Transverse colon (tissue), 4 donors: ENCODE results near the gene TBC1D8. TPM values are rescaled to one million over a fixed set of nuclear protein-coding genes. Genes with fewer than 3 reads are reported as not detected.
A peak's percentile ranks its signal among the peaks of the same experiment; 100 is the strongest.

ENCODE experiments used
- DNase-seq: peaks from one replicate; pipeline ENCODE4 v3.0.0-alpha.2; 2019
- H3K27ac ChIP-seq, 4 donors: fragments of 200-600 bp; sonication (generic); 2 replicates each; pipeline ENCODE4 v1.5.1; 2016 to 2018; ENCODE audit warnings: inconsistent platforms in 4 of 4
- H3K27me3 ChIP-seq: fragments of 200-600 bp; sonication (generic); 2 replicates; pipeline ENCODE4 v1.5.1; 2017; ENCODE audit warnings: inconsistent platforms
- H3K36me3 ChIP-seq, 4 donors: fragments of 200-600 bp; sonication (generic); 2 replicates each; pipeline ENCODE4 v1.5.1; 2017 to 2019; ENCODE audit warnings: inconsistent platforms in 4 of 4
- H3K4me1 ChIP-seq, 4 donors: fragments of 200-600 bp; sonication (generic); 2 replicates each; pipeline ENCODE4 v1.5.1; 2017 to 2020; ENCODE audit warnings: inconsistent platforms in 4 of 4
- H3K4me3 ChIP-seq, 4 donors: fragments of 200-600 bp; sonication (generic); 1 replicate in 1 of 4; 2 replicates in 3 of 4; pipeline versions ENCODE4 v1.5.1 to v1.6.1; 2017 to 2019; ENCODE audit warnings: inconsistent platforms in 4 of 4
- H3K9me3 ChIP-seq, 2 donors: fragments of 200-600 bp; sonication (generic); 2 replicates each; pipeline ENCODE4 v1.5.1; 2017 to 2019; ENCODE audit warnings: inconsistent platforms in 2 of 2
- EP300 ChIP-seq: sonication (generic); formaldehyde crosslinking; IDR thresholded peaks from one replicate; pipeline ENCODE4 v1.6.1; 2017; ENCODE audit warnings: antibody characterized with exemption, low read depth
- POLR2A ChIP-seq: fragments of 450-650 bp; IDR thresholded peaks from one replicate; pipeline ENCODE4 v1.6.1; 2016; ENCODE audit warnings: antibody characterized with exemption, mild to moderate bottlenecking, moderate library complexity
- POLR2AphosphoS5 ChIP-seq, 3 donors: sonication (generic); formaldehyde crosslinking; IDR thresholded peaks; one replicate each; pipeline ENCODE4 v1.6.1; 2016; ENCODE audit warnings: antibody characterized with exemption in 3 of 3
- WGBS, 2 donors: methylation state at CpG; one replicate each; pipeline ENCODE4 v1.1.5; 2018; ENCODE audit warnings: low coverage in 1 of 2; 5-methylcytosine and 5-hydroxymethylcytosine counted together
- in situ Hi-C, 4 donors: fragments of 200-750 bp; cut with MboI; loops; one replicate each; pipeline versions ENCODE4 v1.15.0 to v1.15.1; 2017; ENCODE audit warnings: low sequenced_read_pairs in 3 of 4, low pct_ligation_motif_present in 1 of 4, low pct_unique_long_range_greater_than_20kb in 1 of 4
- intact Hi-C: fragments of 100-400 bp; cut with DNase I; formaldehyde crosslinking; loops from one replicate; pipeline ENCODE4 v1.15.1; 2023; ENCODE audit warnings: low total_unique reads
- total RNA-seq, 4 donors: library from RNA; depleted of rRNA; stranded (reverse); fragments of >200 nt; gene quantifications; one replicate each; pipeline ENCODE4 v1.1.0, GENCODE V29; 2016
- TF ChIP-seq, protein P1 (sequence below), 5 experiments: fragments of 200-600 bp in 3 of 5; fragments of 450-650 bp in 2 of 5; sonication (generic) in 3 of 5; IDR thresholded peaks; 1 replicate in 2 of 5; 2 replicates in 3 of 5; pipeline ENCODE4 v1.5.1; 2016 to 2017; ENCODE audit warnings: antibody characterized with exemption in 5 of 5, inconsistent platforms in 3 of 5, mild to moderate bottlenecking in 2 of 5, moderate library complexity in 1 of 5

The TBC1D8 gene
- total RNA-seq, 4 donors from 2014 or later: 26.5 to 232 (median 88.4) TPM

DNA sequence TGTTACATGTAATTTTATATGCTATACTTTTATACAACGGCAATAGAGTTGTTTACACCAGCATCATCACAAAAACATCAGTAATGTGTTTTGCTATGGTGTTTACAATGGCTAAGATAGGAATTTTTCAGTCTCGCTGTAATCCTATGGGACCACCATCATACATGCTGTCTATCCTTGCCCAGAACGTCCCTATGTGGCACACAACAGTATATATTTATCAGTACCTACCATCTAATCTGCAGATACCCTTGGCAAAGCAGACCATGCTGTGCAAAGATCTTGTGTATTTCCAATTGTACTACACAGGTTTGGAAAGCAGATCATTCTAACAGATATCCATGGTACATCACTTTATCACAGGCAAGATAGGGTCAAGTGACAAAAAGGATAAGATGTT is 133.8 kb downstream of the TBC1D8 start:
- H3K4me1 ChIP-seq: peaks cover 0 to 6% (median 0%) of the 10 kb centered on the region in 4 donors
- no peak overlapping the region for H3K4me3 ChIP-seq
- H3K36me3 ChIP-seq: peaks cover 0 to 9% (median 0%) of the 10 kb centered on the region in 4 donors
- DNase-seq: no peak
- TF ChIP-seq, protein P1, sequence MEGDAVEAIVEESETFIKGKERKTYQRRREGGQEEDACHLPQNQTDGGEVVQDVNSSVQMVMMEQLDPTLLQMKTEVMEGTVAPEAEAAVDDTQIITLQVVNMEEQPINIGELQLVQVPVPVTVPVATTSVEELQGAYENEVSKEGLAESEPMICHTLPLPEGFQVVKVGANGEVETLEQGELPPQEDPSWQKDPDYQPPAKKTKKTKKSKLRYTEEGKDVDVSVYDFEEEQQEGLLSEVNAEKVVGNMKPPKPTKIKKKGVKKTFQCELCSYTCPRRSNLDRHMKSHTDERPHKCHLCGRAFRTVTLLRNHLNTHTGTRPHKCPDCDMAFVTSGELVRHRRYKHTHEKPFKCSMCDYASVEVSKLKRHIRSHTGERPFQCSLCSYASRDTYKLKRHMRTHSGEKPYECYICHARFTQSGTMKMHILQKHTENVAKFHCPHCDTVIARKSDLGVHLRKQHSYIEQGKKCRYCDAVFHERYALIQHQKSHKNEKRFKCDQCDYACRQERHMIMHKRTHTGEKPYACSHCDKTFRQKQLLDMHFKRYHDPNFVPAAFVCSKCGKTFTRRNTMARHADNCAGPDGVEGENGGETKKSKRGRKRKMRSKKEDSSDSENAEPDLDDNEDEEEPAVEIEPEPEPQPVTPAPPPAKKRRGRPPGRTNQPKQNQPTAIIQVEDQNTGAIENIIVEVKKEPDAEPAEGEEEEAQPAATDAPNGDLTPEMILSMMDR (IDR thresholded peaks at IDR 0.05): no peak
- TF ChIP-seq POLR2AphosphoS5 (IDR thresholded peaks at IDR 0.05) (no peak), POLR2A (no peak), EP300 (no peak)
- H3K9me3 ChIP-seq: no peaks in the 10 kb centered on the region
- intact Hi-C loops (no loop called here), in situ Hi-C loops (loop anchor here in 2 of 4 donors (10.0 to 25.0 kb wide), 2 partner anchors 137 to 195 kb away; partner anchors contain the start of gene TBC1D8 (in 1 of the 2))
- WGBS, 2 donors: 86 to 89% methylated on average over 1 to 3 of the region's 3 CpGs
- no peaks in the 10 kb centered on the region for H3K27me3 ChIP-seq
- no peak overlapping the region for H3K27ac ChIP-seq

DNA sequence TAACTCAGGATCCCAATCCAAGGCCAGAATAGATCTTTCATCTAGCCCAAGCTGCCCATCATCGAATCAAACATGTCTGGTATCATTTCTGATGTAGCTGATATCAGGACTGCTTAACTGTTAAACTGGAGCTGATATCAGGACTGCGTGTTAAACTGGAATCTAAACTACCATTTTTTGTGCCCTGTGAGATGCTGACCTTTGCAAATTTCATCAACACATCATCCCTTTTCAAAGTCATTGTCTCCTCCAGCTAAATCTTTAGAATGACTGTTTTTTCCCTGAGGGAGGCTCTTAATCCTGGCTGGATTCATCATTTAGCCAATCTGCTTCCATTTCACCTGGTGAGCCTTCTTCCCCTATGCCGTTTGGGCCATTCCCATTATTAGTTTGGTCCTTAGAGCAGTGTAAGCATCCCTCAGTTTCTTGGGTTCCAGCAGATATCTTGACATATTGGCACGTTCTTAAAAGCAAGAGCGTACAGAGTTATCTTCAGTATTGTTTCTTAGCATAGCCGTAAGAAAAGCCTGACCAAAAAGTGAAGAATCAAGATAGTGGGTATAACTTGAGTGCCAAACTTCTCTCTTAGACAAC is 136.8 kb downstream of the TBC1D8 start:
- peaks cover 0 to 10% (median 0%) of the 10 kb centered on the region in 4 donors for H3K4me1 ChIP-seq
- H3K4me3 ChIP-seq: no peak overlapping the region
- H3K9me3 ChIP-seq: no peaks in the 10 kb centered on the region
- intact Hi-C loops (no loop called here), in situ Hi-C loops (loop anchor here in 3 of 4 donors (5.0 to 25.0 kb wide), 3 partner anchors 138 to 198 kb away; partner anchors contain the start of gene TBC1D8 (in 2 of the 3))
- TF ChIP-seq EP300 (no peak), POLR2A (no peak), POLR2AphosphoS5 (IDR thresholded peaks at IDR 0.05) (no peak)
- TF ChIP-seq, protein P1 (IDR thresholded peaks at IDR 0.05): no peak
- 93 to 97% methylated on average over 6 of the region's 6 CpGs for WGBS, 2 donors
- H3K27ac ChIP-seq: no peak overlapping the region
- no peaks in the 10 kb centered on the region for H3K27me3 ChIP-seq
- H3K36me3 ChIP-seq: peaks cover 0 to 23% (median 6%) of the 10 kb centered on the region in 4 donors
- no peak for DNase-seq

DNA sequence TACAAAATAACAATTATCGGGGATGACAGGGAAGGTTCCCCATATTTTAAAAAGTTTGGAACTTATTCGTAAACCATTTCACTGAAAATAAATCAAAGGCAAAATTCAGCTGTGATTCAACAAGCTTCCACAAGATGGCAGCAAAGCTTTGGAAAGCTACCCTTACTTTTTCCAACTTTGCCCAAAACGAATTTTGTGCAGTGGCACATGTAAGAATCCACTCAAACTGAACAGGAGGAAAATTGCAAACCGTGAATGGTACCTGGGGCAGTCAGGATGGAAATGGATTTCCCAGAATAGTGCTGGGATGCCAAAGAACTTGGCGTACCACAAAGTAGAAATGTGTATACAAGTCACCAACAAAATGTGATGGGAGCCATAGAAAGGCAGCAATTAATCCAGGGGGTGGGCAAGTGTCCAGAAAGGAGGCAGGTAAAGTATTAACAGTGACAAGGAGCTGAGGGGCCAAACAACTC is 138.4 kb downstream of the TBC1D8 start:
- intact Hi-C loops: loop anchor here (2.0 kb wide), 1 partner anchor 192 kb away; no protein-coding TSS in a partner anchor
- no peaks in the 10 kb centered on the region for H3K9me3 ChIP-seq
- 33 to 44% methylated on average over 5 of the region's 5 CpGs for WGBS, 2 donors
- TF ChIP-seq, protein P1 (IDR thresholded peaks at IDR 0.05): peak; percentile 80 to 89 (median 84)
- TF ChIP-seq EP300: no peak
- H3K36me3 ChIP-seq: peaks cover 0 to 17% (median 6%) of the 10 kb centered on the region in 4 donors
- no peak overlapping the region for H3K4me3 ChIP-seq
- in situ Hi-C loops: loop anchor here in 3 of 4 donors (5.0 to 25.0 kb wide), 3 partner anchors 140 to 200 kb away; partner anchors contain the start of gene TBC1D8 (in 2 of the 3)
- H3K27me3 ChIP-seq: no peaks in the 10 kb centered on the region
- peak; percentile 19 for DNase-seq
- no peak overlapping the region for H3K27ac ChIP-seq
- H3K4me1 ChIP-seq: peaks cover 0 to 10% (median 0%) of the 10 kb centered on the region in 4 donors

DNA sequence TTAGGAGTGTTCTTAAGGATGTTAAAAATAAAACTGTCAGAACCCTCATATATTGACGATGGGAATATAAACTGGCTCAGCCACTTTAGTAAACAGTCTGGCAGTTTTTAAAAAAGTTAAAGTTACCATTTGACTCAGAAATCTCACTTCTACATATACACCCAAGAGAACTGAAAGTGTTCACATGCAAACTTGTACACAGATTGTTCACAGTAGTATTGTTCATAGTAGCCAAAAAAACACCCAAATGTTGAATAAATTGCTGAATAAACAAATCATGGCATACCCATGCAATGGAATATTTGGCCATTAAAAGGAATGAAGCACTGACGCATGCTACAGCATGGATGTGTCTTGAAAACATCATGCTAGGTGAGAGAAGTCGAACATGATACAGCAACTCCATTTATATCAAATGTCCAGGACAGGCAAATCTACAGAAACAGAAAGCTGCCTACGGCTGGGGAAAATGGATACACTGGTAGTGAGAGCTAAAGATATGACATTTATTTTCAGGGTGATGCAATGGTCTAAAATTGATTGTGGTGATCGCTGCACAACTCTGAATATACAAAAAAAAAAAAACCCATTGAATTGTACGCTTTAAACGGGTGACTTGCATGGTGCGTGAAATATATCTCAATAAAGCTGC is 139.0 kb downstream of the TBC1D8 start:
- no peak overlapping the region for H3K27ac ChIP-seq
- H3K36me3 ChIP-seq: peaks cover 0 to 21% (median 8%) of the 10 kb centered on the region in 4 donors
- TF ChIP-seq EP300 (no peak), POLR2A (no peak), POLR2AphosphoS5 (IDR thresholded peaks at IDR 0.05) (no peak)
- TF ChIP-seq, protein P1 (IDR thresholded peaks at IDR 0.05): no peak
- no peak overlapping the region for H3K4me3 ChIP-seq
- H3K4me1 ChIP-seq: peaks cover 0 to 10% (median 0%) of the 10 kb centered on the region in 4 donors
- H3K27me3 ChIP-seq: no peaks in the 10 kb centered on the region
- no peak for DNase-seq
- no peaks in the 10 kb centered on the region for H3K9me3 ChIP-seq
- in situ Hi-C loops: loop anchor here in 3 of 4 donors (5.0 to 25.0 kb wide), 3 partner anchors 140 to 200 kb away; partner anchors contain the start of gene TBC1D8 (in 2 of the 3)
- WGBS, 2 donors: 51 to 52% methylated on average over 8 of the region's 8 CpGs
- intact Hi-C loops: loop anchor here (2.0 kb wide), 1 partner anchor 193 kb away; no protein-coding TSS in a partner anchor
